Measurements from ENCODE around the gene AGAP3. TPM values are rescaled to one million over a fixed set of nuclear protein-coding genes. Genes with fewer than 3 reads are reported as not detected.

AGAP3 gene
- total RNA-seq, 2 donors from 2014 or later, result 80.3 to 112 TPM

DNA sequence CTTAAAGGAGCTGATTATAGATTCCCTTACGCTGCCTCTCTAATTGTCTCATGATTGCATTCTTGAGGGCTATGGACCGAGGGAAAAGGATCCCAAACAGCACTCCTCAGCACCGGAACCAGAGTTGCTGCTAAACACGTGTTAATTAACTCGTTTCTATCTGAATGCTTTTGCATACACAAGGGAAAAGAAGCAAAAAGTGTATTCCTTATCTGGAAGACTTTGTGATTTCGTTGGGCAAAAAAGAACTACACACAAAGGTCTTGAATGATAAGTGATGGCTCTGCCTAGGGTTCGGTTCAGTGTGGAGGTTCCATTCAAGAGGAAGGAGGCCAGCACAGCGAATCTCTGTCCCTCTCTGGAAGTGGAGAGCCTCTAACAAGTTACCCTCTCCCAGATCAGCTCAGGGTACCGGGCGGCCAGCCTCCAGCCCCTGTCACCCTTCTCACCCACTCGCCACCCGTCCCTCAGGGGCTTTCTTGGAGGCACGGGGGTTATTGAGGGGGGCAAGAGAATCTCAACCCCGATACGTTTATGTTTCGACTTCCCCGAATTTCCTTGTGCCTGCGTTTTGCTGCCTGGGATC is 27.4 kb upstream of the AGAP3 start:
- intact Hi-C loops (cut with DNase I), result loop anchor here (2.0 kb wide), 1 partner anchor 24 kb away; the partner anchor contains the start of gene TMUB1
- no peaks in the 10 kb centered on the region for H3K36me3 ChIP-seq
- H3K27ac ChIP-seq, result peak overlapping the region; percentile 93 to 97
- H3K4me1 ChIP-seq (replicated peaks), result peaks cover 29% of the 10 kb centered on the region
- DNase-seq (ENCODE audit: low spot score), result no peak
- peak overlapping the region; percentile 59 to 62 for H3K4me3 ChIP-seq
- no peaks in the 10 kb centered on the region for H3K27me3 ChIP-seq (replicated peaks; ENCODE audit: insufficient read depth)
- no peaks in the 10 kb centered on the region for H3K9me3 ChIP-seq
- WGBS, result 8% methylated on average over 18 of the region's 18 CpGs
- TF ChIP-seq, protein P1, sequence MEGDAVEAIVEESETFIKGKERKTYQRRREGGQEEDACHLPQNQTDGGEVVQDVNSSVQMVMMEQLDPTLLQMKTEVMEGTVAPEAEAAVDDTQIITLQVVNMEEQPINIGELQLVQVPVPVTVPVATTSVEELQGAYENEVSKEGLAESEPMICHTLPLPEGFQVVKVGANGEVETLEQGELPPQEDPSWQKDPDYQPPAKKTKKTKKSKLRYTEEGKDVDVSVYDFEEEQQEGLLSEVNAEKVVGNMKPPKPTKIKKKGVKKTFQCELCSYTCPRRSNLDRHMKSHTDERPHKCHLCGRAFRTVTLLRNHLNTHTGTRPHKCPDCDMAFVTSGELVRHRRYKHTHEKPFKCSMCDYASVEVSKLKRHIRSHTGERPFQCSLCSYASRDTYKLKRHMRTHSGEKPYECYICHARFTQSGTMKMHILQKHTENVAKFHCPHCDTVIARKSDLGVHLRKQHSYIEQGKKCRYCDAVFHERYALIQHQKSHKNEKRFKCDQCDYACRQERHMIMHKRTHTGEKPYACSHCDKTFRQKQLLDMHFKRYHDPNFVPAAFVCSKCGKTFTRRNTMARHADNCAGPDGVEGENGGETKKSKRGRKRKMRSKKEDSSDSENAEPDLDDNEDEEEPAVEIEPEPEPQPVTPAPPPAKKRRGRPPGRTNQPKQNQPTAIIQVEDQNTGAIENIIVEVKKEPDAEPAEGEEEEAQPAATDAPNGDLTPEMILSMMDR (IDR thresholded peaks at IDR 0.05), result no peak
- TF ChIP-seq POLR2AphosphoS5 (IDR thresholded peaks at IDR 0.05) (no peak), POLR2A (IDR thresholded peaks at IDR 0.05) (no peak)

- WGBS, result under 1% methylated on average over 75 of the region's 75 CpGs
- H3K36me3 ChIP-seq, result peaks cover 3 to 4% of the 10 kb centered on the region in 2 donors
- no peak for TF ChIP-seq POLR2AphosphoS5 (IDR thresholded peaks at IDR 0.05)
- TF ChIP-seq POLR2A (IDR thresholded peaks at IDR 0.05), result peak; percentile 43
- TF ChIP-seq, protein P1 (IDR thresholded peaks at IDR 0.05), result peak; percentile 13 to 44 (median 28)
- peak; percentile 72 for DNase-seq (ENCODE audit: low spot score)
- peak within 1 kb of the TSS; percentile 59 to 62 for H3K4me3 ChIP-seq
- peaks cover 29% of the 10 kb centered on the region for H3K4me1 ChIP-seq (replicated peaks)
- intact Hi-C loops (cut with DNase I), result loop anchor here (2.0 to 5.0 kb wide), 2 partner anchors 23 to 53 kb away; partner anchors contain the start of gene TMUB1
- H3K27me3 ChIP-seq (replicated peaks; ENCODE audit: insufficient read depth), result no peaks in the 10 kb centered on the region
- peak within 1 kb of the TSS; percentile 93 to 97 for H3K27ac ChIP-seq
- no peaks in the 10 kb centered on the region for H3K9me3 ChIP-seq
Measured at GRCh38 chr7:151059367-151060112, 26.7 kb upstream of the AGAP3 start, which contains the start of gene SLC4A2. Gene SLC4A2, plus strand, starts transcription at chr7:151059589. Its CDS starts 2,399 bp downstream, at chr7:151061988.

DNA sequence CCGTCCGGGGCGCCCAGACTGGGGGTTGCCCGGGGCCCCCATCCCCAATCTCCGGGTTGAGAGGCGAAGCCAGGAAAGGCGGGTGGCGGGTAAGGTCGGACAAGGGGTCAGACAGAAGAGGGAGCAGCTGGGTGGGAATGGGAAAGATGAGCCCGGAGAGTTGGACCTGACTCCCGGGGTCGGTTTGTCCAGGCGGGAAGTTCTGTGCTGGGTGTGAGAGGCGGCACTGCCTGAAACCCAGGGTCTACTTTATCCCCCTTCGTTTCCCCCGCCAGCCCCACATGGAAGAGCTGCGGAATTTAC is 26.2 kb upstream of the AGAP3 start:
- WGBS, result under 1% methylated on average over 17 of the region's 17 CpGs
- intact Hi-C loops (cut with DNase I), result loop anchor here (5.0 kb wide), 1 partner anchor 52 kb away; no protein-coding TSS in a partner anchor
- H3K9me3 ChIP-seq, result no peaks in the 10 kb centered on the region
- H3K36me3 ChIP-seq, result peaks cover 8 to 9% of the 10 kb centered on the region in 2 donors
- H3K27me3 ChIP-seq (replicated peaks; ENCODE audit: insufficient read depth), result no peaks in the 10 kb centered on the region
- H3K27ac ChIP-seq, result peak overlapping the region; percentile 93 to 97
- peak overlapping the region; percentile 59 to 62 for H3K4me3 ChIP-seq
- no peak for DNase-seq (ENCODE audit: low spot score)
- peaks cover 29% of the 10 kb centered on the region for H3K4me1 ChIP-seq (replicated peaks)
- TF ChIP-seq POLR2A (IDR thresholded peaks at IDR 0.05) (no peak), POLR2AphosphoS5 (IDR thresholded peaks at IDR 0.05) (no peak)
- TF ChIP-seq, protein P1 (IDR thresholded peaks at IDR 0.05), result peak in 1 of 4 experiments; percentile 6

DNA sequence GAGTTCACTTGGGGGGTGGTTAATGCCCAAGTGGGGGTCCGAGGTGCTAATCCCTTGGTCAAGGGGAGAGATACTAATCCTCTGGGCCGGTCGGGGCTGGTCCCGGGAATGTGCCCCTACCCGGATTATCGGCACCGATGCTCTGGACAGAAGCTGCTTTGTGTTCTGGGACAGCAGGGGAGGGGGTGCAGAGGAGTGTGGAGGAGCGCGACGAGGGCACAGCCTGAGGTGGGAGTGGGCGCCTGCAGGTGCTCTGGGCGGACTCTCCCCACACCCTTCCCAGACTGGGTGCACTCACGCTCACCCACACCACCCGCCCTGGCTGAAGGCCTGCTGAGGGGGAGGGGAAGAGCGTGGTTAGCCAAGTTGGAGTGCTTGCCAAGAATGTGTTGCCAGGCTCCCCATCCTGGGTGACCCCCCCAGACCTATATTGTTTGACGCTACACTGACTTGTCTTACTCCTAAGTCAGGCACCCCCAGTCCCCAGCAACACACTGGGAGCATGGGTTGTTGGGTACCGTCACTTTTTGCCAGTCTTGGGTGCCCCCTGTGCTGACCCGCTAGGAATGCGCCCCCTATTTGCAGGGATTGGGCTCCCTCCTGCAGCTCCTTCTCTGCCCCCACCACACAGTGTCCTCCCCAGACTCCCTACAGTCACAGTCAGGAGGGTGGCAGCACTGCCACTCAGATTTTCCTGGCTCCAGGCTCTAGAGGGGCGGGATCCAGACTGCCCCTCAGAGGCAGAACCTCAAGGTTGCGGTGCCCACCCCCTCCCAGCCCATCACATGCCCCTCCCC is 25.7 kb upstream of the AGAP3 start:
- intact Hi-C loops (cut with DNase I), result loop anchor here (5.0 kb wide), 1 partner anchor 52 kb away; no protein-coding TSS in a partner anchor
- H3K27me3 ChIP-seq (replicated peaks; ENCODE audit: insufficient read depth), result no peaks in the 10 kb centered on the region
- H3K36me3 ChIP-seq, result peaks cover 9 to 13% of the 10 kb centered on the region in 2 donors
- H3K4me3 ChIP-seq, result peak overlapping the region; percentile 59 to 62
- peaks cover 29% of the 10 kb centered on the region for H3K4me1 ChIP-seq (replicated peaks)
- H3K9me3 ChIP-seq, result no peaks in the 10 kb centered on the region
- peak; percentile 14 for TF ChIP-seq POLR2AphosphoS5 (IDR thresholded peaks at IDR 0.05)
- TF ChIP-seq, protein P1 (IDR thresholded peaks at IDR 0.05), result no peak
- H3K27ac ChIP-seq, result peak overlapping the region; percentile 93 to 97
- DNase-seq (ENCODE audit: low spot score), result no peak
- 9% methylated on average over 21 of the region's 21 CpGs for WGBS

Measured in prostate gland (tissue), 2 donors.